Type B pancreatic cell (in vitro differentiated cells): ENCODE results near the gene FAM20C. TPM values are rescaled to one million over a fixed set of nuclear protein-coding genes. Genes with fewer than 3 reads are reported as not detected.

Experiments
- DNase-seq: peaks from one replicate; pipeline ENCODE4 v3.0.0; 2021; ENCODE audit warnings: mixed read lengths; ENCODE audit not compliant: unreplicated experiment; ENCODE audit errors: extremely low spot score
- H3K27ac Mint-ChIP-seq: 2 replicates; pipeline ENCODE4 v1.8.0; 2021; ENCODE audit warnings: mild to moderate bottlenecking, mixed read lengths
- H3K27me3 Mint-ChIP-seq: 2 replicates; pipeline ENCODE4 v1.8.0; 2021; ENCODE audit warnings: mixed read lengths
- H3K36me3 Mint-ChIP-seq: 2 replicates; pipeline ENCODE4 v1.8.0; 2021; ENCODE audit warnings: mixed read lengths
- H3K4me1 Mint-ChIP-seq: one replicate; pipeline ENCODE4 v1.8.0; 2021; ENCODE audit warnings: mixed read lengths; ENCODE audit not compliant: unreplicated experiment
- H3K4me3 Mint-ChIP-seq: 2 replicates; pipeline ENCODE4 v1.8.0; 2021; ENCODE audit warnings: mild to moderate bottlenecking, mixed read lengths
- H3K9me3 Mint-ChIP-seq: 2 replicates; pipeline ENCODE4 v1.8.0; 2021; ENCODE audit warnings: mixed read lengths
- total RNA-seq: library from RNA; stranded (reverse); gene quantifications from 2 replicates; pipeline ENCODE4 v1.2.1, GENCODE V29; 2021; ENCODE audit warnings: low replicate concordance
- TF ChIP-seq, protein P1 (sequence below): fragments of 200-600 bp; sonication (generic); conservative IDR thresholded peaks from 2 replicates; pipeline ENCODE4 v1.5.0; 2021; ENCODE audit warnings: antibody characterized with exemption, mild to moderate bottlenecking

FAM20C gene
- total RNA-seq, 1 donor from 2014 or later: 18.1 TPM

DNA sequence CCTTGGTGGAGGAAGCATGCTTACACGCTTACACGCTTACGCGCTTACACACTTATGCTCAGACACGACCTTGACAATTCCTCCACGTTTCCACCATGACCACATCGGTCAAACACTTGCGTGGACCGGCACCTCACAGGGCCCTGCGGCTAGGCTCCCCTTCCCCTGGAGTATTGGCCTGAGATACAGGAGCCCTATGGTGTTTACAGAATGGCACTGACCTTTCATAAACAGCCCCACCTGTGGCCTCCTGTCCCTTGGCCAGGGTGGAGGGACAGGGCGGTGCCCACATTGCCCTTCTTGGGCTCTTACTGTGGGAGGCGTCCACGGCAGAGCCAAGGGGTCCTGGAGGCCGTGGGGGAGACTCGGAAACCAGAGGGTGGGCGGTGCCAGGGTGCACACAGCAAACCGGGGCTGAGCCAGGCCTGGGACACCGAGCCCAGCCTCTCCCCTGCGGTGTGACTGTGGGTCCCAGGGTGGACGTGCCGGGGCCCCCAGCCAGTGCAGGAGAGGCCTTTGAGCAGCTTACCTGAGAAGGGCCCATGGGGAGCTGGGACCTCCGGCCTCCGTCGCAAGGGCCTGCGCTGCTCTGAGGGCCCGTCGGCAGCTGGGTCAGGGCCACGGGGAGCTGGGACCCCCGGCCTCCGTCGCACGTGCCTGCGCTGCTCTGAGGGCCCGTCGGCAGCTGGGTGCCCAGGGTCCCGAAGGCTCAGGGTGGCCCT lies 53.4 kb downstream of the FAM20C start:
- no peaks in the 10 kb centered on the region for H3K27me3 Mint-ChIP-seq
- no peaks in the 10 kb centered on the region for H3K36me3 Mint-ChIP-seq
- H3K27ac Mint-ChIP-seq: no peak overlapping the region
- no peak for DNase-seq
- TF ChIP-seq, protein P1, sequence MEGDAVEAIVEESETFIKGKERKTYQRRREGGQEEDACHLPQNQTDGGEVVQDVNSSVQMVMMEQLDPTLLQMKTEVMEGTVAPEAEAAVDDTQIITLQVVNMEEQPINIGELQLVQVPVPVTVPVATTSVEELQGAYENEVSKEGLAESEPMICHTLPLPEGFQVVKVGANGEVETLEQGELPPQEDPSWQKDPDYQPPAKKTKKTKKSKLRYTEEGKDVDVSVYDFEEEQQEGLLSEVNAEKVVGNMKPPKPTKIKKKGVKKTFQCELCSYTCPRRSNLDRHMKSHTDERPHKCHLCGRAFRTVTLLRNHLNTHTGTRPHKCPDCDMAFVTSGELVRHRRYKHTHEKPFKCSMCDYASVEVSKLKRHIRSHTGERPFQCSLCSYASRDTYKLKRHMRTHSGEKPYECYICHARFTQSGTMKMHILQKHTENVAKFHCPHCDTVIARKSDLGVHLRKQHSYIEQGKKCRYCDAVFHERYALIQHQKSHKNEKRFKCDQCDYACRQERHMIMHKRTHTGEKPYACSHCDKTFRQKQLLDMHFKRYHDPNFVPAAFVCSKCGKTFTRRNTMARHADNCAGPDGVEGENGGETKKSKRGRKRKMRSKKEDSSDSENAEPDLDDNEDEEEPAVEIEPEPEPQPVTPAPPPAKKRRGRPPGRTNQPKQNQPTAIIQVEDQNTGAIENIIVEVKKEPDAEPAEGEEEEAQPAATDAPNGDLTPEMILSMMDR: no peak
- no peaks in the 10 kb centered on the region for H3K9me3 Mint-ChIP-seq
- peaks cover 10% of the 10 kb centered on the region for H3K4me1 Mint-ChIP-seq
- H3K4me3 Mint-ChIP-seq: no peak overlapping the region

DNA sequence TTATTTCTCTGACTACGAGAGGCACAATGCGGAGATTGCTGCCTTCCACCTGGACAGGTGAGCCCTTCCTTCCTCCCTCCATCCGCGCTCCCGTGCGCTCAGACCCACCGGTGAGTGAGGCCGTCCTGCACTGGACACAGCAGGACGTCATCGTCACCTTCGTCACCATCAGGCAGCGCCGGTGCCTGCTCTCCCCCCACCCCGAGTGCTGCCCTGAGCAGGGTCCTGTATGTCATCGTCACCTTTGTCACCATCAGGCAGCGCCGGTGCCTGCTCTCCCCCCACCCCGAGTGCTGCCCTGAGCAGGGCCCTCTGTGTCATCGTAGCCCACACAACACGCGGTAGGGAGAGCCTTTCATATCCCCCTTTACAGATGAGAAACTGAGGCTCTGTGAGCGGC lies 54.1 kb downstream of the FAM20C start:
- H3K4me3 Mint-ChIP-seq: no peak overlapping the region
- H3K9me3 Mint-ChIP-seq: no peaks in the 10 kb centered on the region
- no peaks in the 10 kb centered on the region for H3K36me3 Mint-ChIP-seq
- no peak overlapping the region for H3K27ac Mint-ChIP-seq
- no peaks in the 10 kb centered on the region for H3K27me3 Mint-ChIP-seq
- no peak for DNase-seq
- peaks cover 7% of the 10 kb centered on the region for H3K4me1 Mint-ChIP-seq
- TF ChIP-seq, protein P1: no peak

DNA sequence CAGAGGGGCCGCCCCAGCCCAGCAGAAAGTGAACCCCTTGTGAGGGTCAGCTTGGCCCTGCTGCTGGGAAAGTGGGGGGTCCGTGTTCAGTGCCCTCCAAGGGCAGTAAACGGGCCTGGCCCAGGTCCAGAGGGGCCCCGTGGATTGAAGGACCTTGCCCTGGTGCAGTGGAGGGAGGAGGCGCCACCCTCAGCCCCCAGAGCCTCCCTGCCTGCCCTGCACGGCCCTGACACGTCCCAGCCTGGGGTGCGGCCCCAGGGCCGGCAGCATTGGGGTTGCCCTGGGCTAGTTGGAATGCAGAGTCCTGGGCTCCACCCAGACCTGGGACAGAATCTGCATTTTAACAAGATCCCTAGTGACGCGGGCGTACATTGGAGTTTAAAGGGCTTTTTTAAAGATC lies 54.8 kb downstream of the FAM20C start:
- Mint-ChIP-seq H3K27me3 (no peaks in the 10 kb centered on the region), H3K4me1 (peaks cover 5% of the 10 kb centered on the region), H3K36me3 (no peaks in the 10 kb centered on the region), H3K4me3 (no peak overlapping the region), H3K9me3 (no peaks in the 10 kb centered on the region), H3K27ac (no peak overlapping the region)
- no peak for DNase-seq
- TF ChIP-seq, protein P1: no peak

DNA sequence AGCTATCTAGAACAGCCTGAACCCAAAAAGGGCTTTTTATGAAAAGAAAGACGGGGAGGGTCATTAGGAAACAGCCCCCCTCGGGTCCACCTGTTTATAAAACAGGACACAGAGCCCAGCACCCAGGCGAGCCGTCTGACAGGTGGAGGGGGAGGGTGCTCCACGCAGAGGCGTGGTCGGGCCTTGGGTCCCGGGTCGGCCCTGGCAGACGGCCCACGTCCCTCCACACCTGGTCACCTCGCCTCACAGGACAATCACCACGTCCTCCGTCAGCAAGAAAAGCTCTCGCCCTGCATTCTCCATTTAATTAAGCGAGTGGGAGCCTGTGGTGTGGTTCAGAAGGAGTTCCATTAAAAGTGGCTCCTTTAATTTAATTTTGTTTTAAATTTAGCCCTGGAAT lies 55.3 kb downstream of the FAM20C start:
- DNase-seq: no peak
- no peak overlapping the region for H3K4me3 Mint-ChIP-seq
- H3K4me1 Mint-ChIP-seq: peaks cover 5% of the 10 kb centered on the region
- no peaks in the 10 kb centered on the region for H3K36me3 Mint-ChIP-seq
- H3K27me3 Mint-ChIP-seq: no peaks in the 10 kb centered on the region
- TF ChIP-seq, protein P1: no peak
- no peak overlapping the region for H3K27ac Mint-ChIP-seq
- H3K9me3 Mint-ChIP-seq: no peaks in the 10 kb centered on the region

DNA sequence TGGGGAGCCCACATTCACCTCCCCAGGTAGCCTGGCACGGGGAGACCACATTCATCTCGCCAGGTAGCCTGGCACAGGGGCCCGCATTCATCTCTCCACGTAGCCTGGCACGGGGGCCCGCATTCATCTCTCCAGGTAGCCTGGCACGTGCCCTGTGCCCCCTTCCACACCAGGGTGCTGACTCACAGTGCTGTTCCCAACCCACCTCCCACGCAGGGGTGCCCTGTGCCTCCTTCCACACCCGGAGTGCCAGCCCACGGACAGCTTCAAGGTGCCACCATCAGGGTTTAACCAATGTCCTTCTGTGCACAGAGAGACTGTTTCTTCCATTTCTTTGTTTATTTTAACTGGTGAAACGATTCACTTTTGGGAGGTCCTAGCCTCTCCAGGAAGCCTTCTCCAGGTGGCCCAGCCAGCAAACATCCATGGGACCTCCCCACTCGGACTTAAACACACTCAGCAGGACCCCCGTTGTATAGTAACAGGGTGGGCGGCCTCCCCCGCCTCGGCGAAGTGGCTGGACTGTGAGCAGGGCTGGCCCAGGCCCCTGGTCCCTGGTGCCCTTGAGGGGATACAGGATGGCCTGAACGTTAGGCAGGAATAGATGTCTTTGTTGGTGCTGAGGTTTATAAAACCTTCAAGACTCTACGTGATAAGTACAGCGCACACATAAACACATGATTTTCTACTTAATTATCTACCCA lies 56.5 kb downstream of the FAM20C start:
- H3K36me3 Mint-ChIP-seq: no peaks in the 10 kb centered on the region
- no peak overlapping the region for H3K4me3 Mint-ChIP-seq
- TF ChIP-seq, protein P1: no peak
- no peak overlapping the region for H3K27ac Mint-ChIP-seq
- H3K27me3 Mint-ChIP-seq: no peaks in the 10 kb centered on the region
- H3K9me3 Mint-ChIP-seq: no peaks in the 10 kb centered on the region
- H3K4me1 Mint-ChIP-seq: peaks cover 5% of the 10 kb centered on the region
- no peak for DNase-seq
